SU-DHL-6 (cell line): Measurements from ENCODE around the gene TIPRL.

Source experiments
- EZH2phosphoT487 ChIP-seq: fragments of 200-600 bp; sonication (generic), shearing (Covaris generic); conservative IDR thresholded peaks from 2 replicates; pipeline ENCODE4 v1.6.1; 2018; ENCODE audit warnings: mild to moderate bottlenecking, antibody characterized with exemption, low read length, moderate library complexity, mixed read lengths
- TF ChIP-seq, protein P1 (sequence below): fragments of 200-600 bp; sonication (generic); IDR thresholded peaks from one replicate; pipeline ENCODE4 v1.5.1; 2017; ENCODE audit warnings: antibody characterized with exemption, mild to moderate bottlenecking, low read length, moderate library complexity; ENCODE audit not compliant: insufficient read depth, poor library complexity, severe bottlenecking

DNA sequence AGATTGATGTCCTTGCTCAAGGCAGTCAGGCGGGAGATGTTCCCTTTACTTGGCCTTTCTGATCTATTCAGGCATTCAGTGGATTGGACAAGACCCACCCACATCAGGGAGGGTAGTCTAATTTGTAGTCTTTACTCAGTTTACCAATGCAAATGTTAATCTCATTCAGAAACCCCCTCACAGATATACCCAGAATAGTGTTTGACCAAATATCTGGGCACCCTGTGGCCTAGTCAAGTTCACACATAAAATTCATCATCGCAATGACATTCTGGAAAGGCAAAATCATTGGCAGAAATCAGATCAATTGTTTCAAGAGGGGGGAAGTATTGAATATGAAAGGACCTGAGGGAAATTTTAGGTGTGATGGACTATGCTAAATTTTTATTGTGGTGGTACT is 34.6 kb downstream of the TIPRL start:
- TF ChIP-seq, protein P1, sequence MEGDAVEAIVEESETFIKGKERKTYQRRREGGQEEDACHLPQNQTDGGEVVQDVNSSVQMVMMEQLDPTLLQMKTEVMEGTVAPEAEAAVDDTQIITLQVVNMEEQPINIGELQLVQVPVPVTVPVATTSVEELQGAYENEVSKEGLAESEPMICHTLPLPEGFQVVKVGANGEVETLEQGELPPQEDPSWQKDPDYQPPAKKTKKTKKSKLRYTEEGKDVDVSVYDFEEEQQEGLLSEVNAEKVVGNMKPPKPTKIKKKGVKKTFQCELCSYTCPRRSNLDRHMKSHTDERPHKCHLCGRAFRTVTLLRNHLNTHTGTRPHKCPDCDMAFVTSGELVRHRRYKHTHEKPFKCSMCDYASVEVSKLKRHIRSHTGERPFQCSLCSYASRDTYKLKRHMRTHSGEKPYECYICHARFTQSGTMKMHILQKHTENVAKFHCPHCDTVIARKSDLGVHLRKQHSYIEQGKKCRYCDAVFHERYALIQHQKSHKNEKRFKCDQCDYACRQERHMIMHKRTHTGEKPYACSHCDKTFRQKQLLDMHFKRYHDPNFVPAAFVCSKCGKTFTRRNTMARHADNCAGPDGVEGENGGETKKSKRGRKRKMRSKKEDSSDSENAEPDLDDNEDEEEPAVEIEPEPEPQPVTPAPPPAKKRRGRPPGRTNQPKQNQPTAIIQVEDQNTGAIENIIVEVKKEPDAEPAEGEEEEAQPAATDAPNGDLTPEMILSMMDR, result no peak
- TF ChIP-seq EZH2phosphoT487, result no peak
